ENCODE data around the gene SLC8A3. TPM values are rescaled to one million over a fixed set of nuclear protein-coding genes. Genes with fewer than 3 reads are reported as not detected.

Gene SLC8A3
- total and polyA plus RNA-seq, 9 of the 15 experiments (the other 6 are each of a cell fraction or from before 2014, with no cell fraction given) = not detected

- Histone ChIP-seq H3K4me1 (replicated peaks in 1 of 2; ENCODE audit: control insufficient read depth in 2 of 2, insufficient read depth in 2 of 2, low read length in 2 of 2) (no peaks in the 10 kb centered on the region), H4K20me1 (replicated peaks; ENCODE audit: control insufficient read depth, insufficient read depth, low read length) (no peaks in the 10 kb centered on the region), H3K9ac (ENCODE audit: insufficient read depth in 1 of 2, low read depth in 2 of 2, low read length in 2 of 2) (no peak overlapping the region), H3K27me3 (ENCODE audit: control insufficient read depth in 2 of 2, insufficient read depth in 2 of 2, low read length in 2 of 2) (peaks cover 0 to 6% of the 10 kb centered on the region in 2 experiments; a peak in 1 of 5 replicates), H3K9me1 (ENCODE audit: control insufficient read depth, insufficient read depth, low read length) (no peaks in the 10 kb centered on the region), H3K27ac (ENCODE audit: extremely low read depth, low read depth, low read length) (no peak overlapping the region), H3K36me3 (ENCODE audit: control insufficient read depth, insufficient read depth, low read length) (no peaks in the 10 kb centered on the region), H2AFZ (ENCODE audit: low read depth, low read length) (no peak overlapping the region), H3K9me3 (replicated peaks; ENCODE audit: control insufficient read depth, insufficient read depth, low read depth, low read length) (no peaks in the 10 kb centered on the region), H3K79me2 (ENCODE audit: control insufficient read depth, insufficient read depth, low read length) (no peaks in the 10 kb centered on the region), H3K4me2 (ENCODE audit: insufficient read depth, low read length) (no peak overlapping the region), H3K4me3 (no peak overlapping the region)
- in situ Hi-C loops (cut with MboI) (no loop called here), intact Hi-C loops (cut with micrococcal nuclease) (no loop called here)
- ATAC-seq (no peak), DNase-seq (ENCODE audit: extremely low read depth in 1 of 4, low spot score in 3 of 4) (no peak), FAIRE-seq (no peak)
- ChIA-PET POLR2A (no interaction called here), CTCF (ENCODE audit: low intra/inter-chr PET ratio) (no interaction called here)
- WGBS (ENCODE audit: insufficient coverage, low coverage, missing lambda C conversion rate) = 0% methylated on average over 3 of the region's 3 CpGs
- BruUV-seq (replicated peaks) = no TSS peak
- TF ChIP-seq TAF1 (IDR thresholded peaks at IDR 0.05; ENCODE audit: control insufficient read depth, extremely low read depth, insufficient read depth, low read length, severe bottlenecking) (no peak), RUNX1 (IDR thresholded peaks at IDR 0.05; ENCODE audit: low read depth) (no peak), LEF1 (IDR thresholded peaks at IDR 0.05) (no peak), FOXA1 (IDR thresholded peaks at IDR 0.05; ENCODE audit: borderline replicate concordance) (no peak), BHLHE40 (IDR thresholded peaks at IDR 0.05; ENCODE audit: low read length) (no peak), ZNF407 (IDR thresholded peaks at IDR 0.05; ENCODE audit: low read depth) (no peak), MEF2D (tag; conservative IDR thresholded peaks at IDR 0.05; ENCODE audit: low read depth) (no peak), NCOR1 (IDR thresholded peaks at IDR 0.05) (no peak), GTF2A2 (tag; IDR thresholded peaks at IDR 0.05) (no peak), EZH2 (IDR thresholded peaks at IDR 0.05; ENCODE audit: borderline replicate concordance, low read depth, low read length) (no peak)
- TF ChIP-seq, protein P1, sequence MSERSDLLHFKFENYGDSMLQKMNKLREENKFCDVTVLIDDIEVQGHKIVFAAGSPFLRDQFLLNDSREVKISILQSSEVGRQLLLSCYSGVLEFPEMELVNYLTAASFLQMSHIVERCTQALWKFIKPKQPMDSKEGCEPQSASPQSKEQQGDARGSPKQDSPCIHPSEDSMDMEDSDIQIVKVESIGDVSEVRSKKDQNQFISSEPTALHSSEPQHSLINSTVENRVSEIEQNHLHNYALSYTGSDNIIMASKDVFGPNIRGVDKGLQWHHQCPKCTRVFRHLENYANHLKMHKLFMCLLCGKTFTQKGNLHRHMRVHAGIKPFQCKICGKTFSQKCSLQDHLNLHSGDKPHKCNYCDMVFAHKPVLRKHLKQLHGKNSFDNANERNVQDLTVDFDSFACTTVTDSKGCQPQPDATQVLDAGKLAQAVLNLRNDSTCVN (CRISPR knock-in tag; IDR thresholded peaks at IDR 0.05) = no peak
Measured at GRCh38 chr14:70152081-70152480, 36.7 kb downstream of the SLC8A3 start.
